ENCODE data around the gene HDAC7. TPM values are rescaled to one million over a fixed set of nuclear protein-coding genes. Genes with fewer than 3 reads are reported as not detected.

The HDAC7 gene
- total RNA-seq, 1 donor from 2014 or later = 76.0 TPM

GRCh38 chr12:47769234-47770085, 50.2 kb downstream of the HDAC7 start:
- Mint-ChIP-seq H3K9me3 (no peaks in the 10 kb centered on the region), H3K27me3 (ENCODE audit: low read depth) (peaks cover 11% of the 10 kb centered on the region), H3K4me3 (no peak overlapping the region), H3K4me1 (peaks cover 15% of the 10 kb centered on the region), H3K27ac (ENCODE audit: unreplicated experiment) (no peak overlapping the region), H3K36me3 (ENCODE audit: low read depth) (no peaks in the 10 kb centered on the region)
- TF ChIP-seq CTCF (conservative IDR thresholded peaks at IDR 0.05) = no peak
- DNase-seq (ENCODE audit: low read depth, low spot score) = no peak

GRCh38 chr12:47768323-47768811, 51.3 kb downstream of the HDAC7 start:
- Mint-ChIP-seq H3K36me3 (ENCODE audit: low read depth) (no peaks in the 10 kb centered on the region), H3K9me3 (no peaks in the 10 kb centered on the region), H3K4me1 (peaks cover 7% of the 10 kb centered on the region), H3K27ac (ENCODE audit: unreplicated experiment) (no peak overlapping the region), H3K27me3 (ENCODE audit: low read depth) (peaks cover 11% of the 10 kb centered on the region), H3K4me3 (no peak overlapping the region)
- TF ChIP-seq CTCF (conservative IDR thresholded peaks at IDR 0.05) = no peak
- no peak for DNase-seq (ENCODE audit: low read depth, low spot score)

- H3K36me3 Mint-ChIP-seq (ENCODE audit: low read depth) = no peaks in the 10 kb centered on the region
- TF ChIP-seq CTCF (conservative IDR thresholded peaks at IDR 0.05) = peak; percentile 58
- peak overlapping the region; percentile 58 for H3K4me3 Mint-ChIP-seq
- no peaks in the 10 kb centered on the region for H3K9me3 Mint-ChIP-seq
- no peak overlapping the region for H3K27ac Mint-ChIP-seq (ENCODE audit: unreplicated experiment)
- DNase-seq (ENCODE audit: low read depth, low spot score) = no peak
- H3K27me3 Mint-ChIP-seq (ENCODE audit: low read depth) = peaks cover 7% of the 10 kb centered on the region
- peaks cover 2% of the 10 kb centered on the region for H3K4me1 Mint-ChIP-seq
These were observed 52.4 kb downstream of the HDAC7 start for GRCh38 chr12:47767216-47767724.

GRCh38 chr12:47766502-47767215, 53.0 kb downstream of the HDAC7 start:
- Mint-ChIP-seq H3K9me3 (no peaks in the 10 kb centered on the region), H3K4me3 (no peak overlapping the region), H3K36me3 (ENCODE audit: low read depth) (no peaks in the 10 kb centered on the region), H3K4me1 (no peaks in the 10 kb centered on the region), H3K27me3 (ENCODE audit: low read depth) (peaks cover 4% of the 10 kb centered on the region), H3K27ac (ENCODE audit: unreplicated experiment) (no peak overlapping the region)
- no peak for TF ChIP-seq CTCF (conservative IDR thresholded peaks at IDR 0.05)
- DNase-seq (ENCODE audit: low read depth, low spot score) = no peak

- TF ChIP-seq CTCF (conservative IDR thresholded peaks at IDR 0.05) = no peak
- Mint-ChIP-seq H3K27me3 (ENCODE audit: low read depth) (peaks cover 8% of the 10 kb centered on the region), H3K4me3 (no peak overlapping the region)
These were observed 56.0 kb downstream of the HDAC7 start for GRCh38 chr12:47763481-47764346.

More at GRCh38 chr12:47763481-47764346, 56.0 kb downstream of the HDAC7 start:
- no peaks in the 10 kb centered on the region for H3K4me1 Mint-ChIP-seq
- DNase-seq (ENCODE audit: low read depth, low spot score) = no peak
- H3K27ac Mint-ChIP-seq (ENCODE audit: unreplicated experiment) = no peak overlapping the region
- no peaks in the 10 kb centered on the region for H3K9me3 Mint-ChIP-seq
- no peaks in the 10 kb centered on the region for H3K36me3 Mint-ChIP-seq (ENCODE audit: low read depth)
